Colonic mucosa (tissue), 4 donors: Measurements from ENCODE around the gene MLANA. TPM values are rescaled to one million over a fixed set of nuclear protein-coding genes. Genes with fewer than 3 reads are reported as not detected.

ENCODE experiments used
- DNase-seq: peaks from one replicate; pipeline ENCODE4 v3.0.0-alpha.2; 2020
- H3K27ac ChIP-seq: fragments of 200-600 bp; one replicate; pipeline ENCODE4 v1.8.0; 2021
- H3K27me3 ChIP-seq: fragments of 200-600 bp; one replicate; pipeline ENCODE4 v1.8.0; 2021
- H3K36me3 ChIP-seq: fragments of 200-600 bp; one replicate; pipeline ENCODE4 v1.8.0; 2021
- H3K4me1 ChIP-seq: fragments of 200-600 bp; one replicate; pipeline ENCODE4 v1.8.0; 2021; ENCODE audit warnings: mild to moderate bottlenecking
- H3K4me3 ChIP-seq: fragments of 200-600 bp; one replicate; pipeline ENCODE4 v1.8.0; 2021
- H3K9ac ChIP-seq, 2 donors: one replicate each; pipeline ENCODE4 v1.7.0; 2013; ENCODE audit warnings: control low read depth in 2 of 2, low read depth in 2 of 2, low read length in 2 of 2
- H3K9me3 ChIP-seq: fragments of 200-600 bp; one replicate; pipeline ENCODE4 v1.8.0; 2021
- CTCF ChIP-seq: fragments of 200-600 bp; IDR thresholded peaks from one replicate; pipeline ENCODE4 v1.8.0; 2022; ENCODE audit warnings: antibody characterized with exemption, mild to moderate bottlenecking
- intact Hi-C: fragments of 100-400 bp; cut with DNase I; formaldehyde crosslinking; loops from one replicate; pipeline ENCODE4 v1.14.1; 2022
- total RNA-seq, 2 donors: library from RNA; stranded (reverse); fragmentation: NEBNext Ultra II Directional in 1 of 2; extraction: Animal tissue kit (Norgen Biotek cat#: 25700) in 1 of 2; gene quantifications; one replicate each; pipeline ENCODE4 v1.2.1, GENCODE V29; 2021
- donor health status: healthy.
- donor health status: DM: no; HTN: no; CAD: no.
- donor health status: DM: no; HTN: no; CAD: no.

The MLANA gene
- total RNA-seq, 2 donors from 2014 or later = not detected

DNA sequence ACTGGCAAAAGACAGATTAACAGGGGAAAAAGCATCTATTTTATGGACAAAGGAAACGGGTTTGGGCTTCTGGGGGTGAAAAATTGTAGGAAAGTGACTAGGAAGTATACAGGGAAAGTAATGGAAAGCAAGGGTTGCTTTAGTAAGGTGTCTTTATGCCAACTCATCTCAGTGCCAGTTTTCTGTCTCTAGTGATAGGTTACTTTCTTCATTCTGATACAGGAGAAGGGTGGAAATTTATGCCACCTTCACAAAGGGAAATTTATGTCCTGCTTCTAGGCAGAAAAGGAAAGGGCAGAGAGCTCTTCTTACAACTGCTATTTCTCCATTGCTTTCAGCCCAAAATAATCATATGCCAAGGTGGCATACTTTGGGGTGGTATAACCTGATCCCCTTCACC, 37.7 kb upstream of the MLANA start:
- Histone ChIP-seq H3K27me3 (no peaks in the 10 kb centered on the region), H3K4me1 (no peaks in the 10 kb centered on the region), H3K9ac (no peak overlapping the region), H3K27ac (no peak overlapping the region), H3K36me3 (no peaks in the 10 kb centered on the region), H3K4me3 (no peak overlapping the region), H3K9me3 (no peaks in the 10 kb centered on the region)
- DNase-seq = no peak
- no peak for TF ChIP-seq CTCF
- intact Hi-C loops = no loop called here

DNA sequence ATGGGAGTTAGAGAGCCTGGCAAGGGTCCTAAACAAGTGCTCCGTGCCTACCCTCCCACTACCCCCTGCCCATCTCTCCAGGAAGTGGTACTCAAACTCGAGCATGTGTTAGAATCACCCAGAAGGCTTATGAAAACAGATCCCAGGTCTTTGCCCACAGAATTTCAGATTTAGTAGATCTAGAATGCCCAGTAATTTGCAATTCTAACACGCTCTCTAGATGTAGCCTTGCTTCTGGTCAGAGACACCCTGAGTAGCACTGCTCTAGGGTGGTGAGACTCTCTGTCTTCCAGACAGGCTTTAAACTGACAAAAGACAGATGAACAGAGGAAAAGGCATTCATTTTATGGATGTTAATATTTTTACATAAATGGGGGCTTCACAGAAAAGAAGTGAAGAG, 37.1 kb upstream of the MLANA start:
- no peak for DNase-seq
- intact Hi-C loops = no loop called here

GRCh38 chr9:5854063-5854790, 36.5 kb upstream of the MLANA start:
- no peak for TF ChIP-seq CTCF
- H3K27me3 ChIP-seq = no peaks in the 10 kb centered on the region
- no peaks in the 10 kb centered on the region for H3K36me3 ChIP-seq
- no peaks in the 10 kb centered on the region for H3K4me1 ChIP-seq
- no peak overlapping the region for H3K4me3 ChIP-seq
- H3K9me3 ChIP-seq = no peaks in the 10 kb centered on the region
- DNase-seq = no peak
- H3K27ac ChIP-seq = no peak overlapping the region
- no peak overlapping the region for H3K9ac ChIP-seq
- intact Hi-C loops = no loop called here

More for the DNA sequence above, 37.1 kb upstream of the MLANA start:
- Histone ChIP-seq H3K36me3 (no peaks in the 10 kb centered on the region), H3K9ac (no peak overlapping the region), H3K4me3 (no peak overlapping the region), H3K27ac (no peak overlapping the region), H3K4me1 (no peaks in the 10 kb centered on the region), H3K27me3 (no peaks in the 10 kb centered on the region), H3K9me3 (no peaks in the 10 kb centered on the region)
- TF ChIP-seq CTCF = no peak

GRCh38 chr9:5857928-5858327, 32.8 kb upstream of the MLANA start:
- intact Hi-C loops = no loop called here
- Histone ChIP-seq H3K27ac (no peak overlapping the region), H3K9ac (no peak overlapping the region), H3K4me1 (no peaks in the 10 kb centered on the region), H3K9me3 (no peaks in the 10 kb centered on the region), H3K27me3 (no peaks in the 10 kb centered on the region), H3K4me3 (no peak overlapping the region), H3K36me3 (no peaks in the 10 kb centered on the region)
- TF ChIP-seq CTCF = no peak
- no peak for DNase-seq

DNA sequence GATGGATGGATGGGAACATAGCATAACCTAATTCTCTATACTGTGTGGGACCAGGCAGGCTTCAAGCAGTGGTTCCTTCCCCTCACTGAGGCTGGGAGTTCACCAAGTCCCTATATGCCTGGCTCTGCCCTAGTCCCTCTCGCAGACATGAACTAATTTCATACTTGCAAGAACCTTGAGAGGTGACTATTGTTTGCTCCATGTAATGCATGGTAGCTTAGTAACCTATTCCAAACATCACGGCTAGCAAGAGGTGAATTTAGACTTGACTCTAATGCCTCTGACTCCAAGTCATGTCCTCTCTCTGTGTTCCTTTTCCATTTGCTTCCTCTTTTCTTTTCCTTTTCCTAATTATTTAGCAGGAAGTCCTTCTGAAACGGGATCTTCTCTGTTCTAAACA, 31.9 kb upstream of the MLANA start:
- Histone ChIP-seq H3K27ac (no peak overlapping the region), H3K4me1 (no peaks in the 10 kb centered on the region), H3K36me3 (no peaks in the 10 kb centered on the region), H3K4me3 (no peak overlapping the region), H3K9ac (no peak overlapping the region), H3K27me3 (no peaks in the 10 kb centered on the region), H3K9me3 (no peaks in the 10 kb centered on the region)
- no peak for TF ChIP-seq CTCF
- intact Hi-C loops = no loop called here
- DNase-seq = no peak
